Cardiac fibroblast (primary cell): Measurements from ENCODE around the gene FAM98B.

ENCODE experiments used
- DNase-seq, 2 donors: peaks; one replicate each; pipeline versions ENCODE4 v3.0.0 to v3.0.0-alpha.2; 2010; ENCODE audit warnings: low read depth in 2 of 2
- H3K4me3 ChIP-seq, 2 donors: replicated peaks in 1 of 2; 1 replicate in 1 of 2; 2 replicates in 1 of 2; pipeline ENCODE4 v1.5.1; 2011; ENCODE audit warnings: low read depth in 2 of 2, low read length in 2 of 2, mild to moderate bottlenecking in 2 of 2, moderate library complexity in 1 of 2
- CTCF ChIP-seq: IDR thresholded peaks from one replicate; pipeline ENCODE4 v1.5.1; 2011; ENCODE audit warnings: low read depth, mild to moderate bottlenecking, low read length, inconsistent platforms

Gene FAM98B

GRCh38 chr15:38533926-38534325 lies 80.0 kb downstream of the FAM98B start:
- TF ChIP-seq CTCF, result no peak
- DNase-seq, result no peak
- H3K4me3 ChIP-seq, result no peak overlapping the region

GRCh38 chr15:38534691-38535090 lies 80.8 kb downstream of the FAM98B start:
- TF ChIP-seq CTCF, result no peak
- no peak overlapping the region for H3K4me3 ChIP-seq
- no peak for DNase-seq

GRCh38 chr15:38535491-38536200 lies 81.7 kb downstream of the FAM98B start:
- no peak overlapping the region for H3K4me3 ChIP-seq
- TF ChIP-seq CTCF, result no peak
- peak; percentile 29 to 72 for DNase-seq

- DNase-seq, result peak; percentile 89 to 94
- TF ChIP-seq CTCF, result no peak
- no peak overlapping the region for H3K4me3 ChIP-seq
Observed at GRCh38 chr15:38536201-38536676, 82.3 kb downstream of the FAM98B start.
